GM18861 (cell line): ENCODE data around the gene ARFIP1.

ENCODE experiments used
- ATAC-seq: cut with Tn5 transposase; IDR thresholded peaks from one replicate; pipeline ENCODE4 v1.9.1; 2021; ENCODE audit not compliant: unreplicated experiment

ARFIP1 gene

DNA sequence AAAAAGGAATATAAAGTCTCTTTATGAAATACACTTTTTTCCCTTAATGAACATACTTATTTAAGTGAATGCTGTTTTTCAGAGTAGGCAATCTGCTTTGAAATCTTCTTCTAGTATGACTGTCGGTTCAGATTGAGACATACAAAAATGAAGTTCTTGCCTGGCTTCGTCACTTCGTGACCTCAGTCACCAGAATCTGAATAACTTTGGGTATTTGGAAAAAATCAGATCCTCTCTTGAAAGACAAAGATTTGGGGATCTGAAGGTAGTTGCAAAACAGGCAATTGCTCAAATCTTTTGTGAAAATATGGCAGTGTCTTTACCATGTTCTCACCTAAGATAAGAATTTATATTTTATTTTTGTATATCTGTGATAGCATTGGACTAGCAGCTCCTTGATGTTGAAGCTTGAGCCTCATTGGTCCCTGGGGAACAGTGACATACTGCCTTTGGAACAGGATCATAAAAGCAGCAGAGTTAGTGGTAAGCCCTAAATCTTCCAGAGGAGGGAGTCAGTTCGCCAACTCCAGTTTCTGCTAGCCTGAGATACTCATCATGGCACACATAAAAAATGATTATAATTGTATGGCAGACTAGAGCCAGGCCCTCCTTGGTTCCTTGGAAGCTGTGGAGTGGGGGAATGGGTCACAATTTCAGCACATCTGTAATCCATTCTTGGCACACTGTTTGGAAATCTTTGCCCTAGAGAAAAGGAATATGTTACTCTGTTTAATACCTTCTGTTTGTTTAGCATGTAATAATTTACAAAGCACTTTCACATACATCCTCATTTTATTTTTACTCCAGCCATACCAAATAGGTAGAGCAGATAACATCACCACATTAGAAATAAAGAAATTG lies 5.0 kb downstream of the ARFIP1 start:
- ATAC-seq = no peak

GRCh38 chr4:152785639-152786615 lies 6.2 kb downstream of the ARFIP1 start:
- ATAC-seq = no peak

GRCh38 chr4:152786627-152787026 lies 6.9 kb downstream of the ARFIP1 start:
- ATAC-seq = no peak

- no peak for ATAC-seq
Measured at GRCh38 chr4:152795891-152796290, 16.1 kb downstream of the ARFIP1 start.

DNA sequence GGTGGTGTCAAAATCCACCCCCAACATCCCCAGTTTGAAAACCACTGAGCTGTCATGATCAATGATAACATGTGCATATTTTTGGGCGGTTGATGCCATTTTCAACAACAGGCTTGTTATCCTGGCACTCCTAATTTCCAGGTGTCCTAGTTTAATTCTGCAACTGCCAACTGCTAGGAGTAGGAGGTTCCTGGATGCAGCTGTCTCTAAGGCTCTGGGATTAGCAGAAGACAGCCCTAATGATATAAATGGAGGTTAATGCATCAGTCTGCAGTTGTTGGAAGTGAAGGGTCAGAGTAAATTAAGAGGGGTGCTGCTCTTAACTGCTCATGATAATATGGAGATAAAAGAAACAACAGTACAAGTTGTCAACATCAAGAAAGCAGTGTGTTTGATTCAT lies 23.8 kb downstream of the ARFIP1 start:
- ATAC-seq = no peak

DNA sequence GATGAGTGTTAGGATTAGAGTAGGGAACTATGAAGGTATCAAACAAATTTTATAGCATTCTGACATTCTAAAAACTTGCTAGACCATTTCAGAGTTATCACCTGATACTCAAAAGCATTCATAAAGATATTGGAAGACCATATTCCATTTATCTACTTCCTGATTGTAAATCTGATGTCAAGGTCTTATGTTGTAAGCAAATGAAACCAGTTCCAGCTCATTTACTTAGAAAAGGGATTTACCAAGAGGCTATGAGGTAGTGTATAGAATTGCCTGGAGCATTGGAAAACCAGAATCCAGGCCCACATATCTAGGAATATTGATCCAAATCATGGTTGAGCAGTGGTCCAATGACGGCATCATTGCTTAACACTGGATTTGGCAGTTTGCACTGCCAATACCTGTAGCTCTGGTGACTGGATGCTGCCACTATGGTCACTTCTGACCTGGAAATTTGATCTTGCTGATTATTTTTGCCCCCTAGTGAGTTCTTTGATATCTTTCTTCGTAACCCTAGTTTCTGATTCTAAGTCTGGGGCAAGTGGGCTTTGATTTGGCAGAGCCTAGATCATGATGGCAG lies 25.4 kb downstream of the ARFIP1 start:
- ATAC-seq = no peak

- ATAC-seq = no peak
Measured at GRCh38 chr4:152805818-152806217, 26.1 kb downstream of the ARFIP1 start.

GRCh38 chr4:152806501-152807125 lies 26.9 kb downstream of the ARFIP1 start:
- no peak for ATAC-seq

GRCh38 chr4:152807294-152807829 lies 27.6 kb downstream of the ARFIP1 start:
- no peak for ATAC-seq

DNA sequence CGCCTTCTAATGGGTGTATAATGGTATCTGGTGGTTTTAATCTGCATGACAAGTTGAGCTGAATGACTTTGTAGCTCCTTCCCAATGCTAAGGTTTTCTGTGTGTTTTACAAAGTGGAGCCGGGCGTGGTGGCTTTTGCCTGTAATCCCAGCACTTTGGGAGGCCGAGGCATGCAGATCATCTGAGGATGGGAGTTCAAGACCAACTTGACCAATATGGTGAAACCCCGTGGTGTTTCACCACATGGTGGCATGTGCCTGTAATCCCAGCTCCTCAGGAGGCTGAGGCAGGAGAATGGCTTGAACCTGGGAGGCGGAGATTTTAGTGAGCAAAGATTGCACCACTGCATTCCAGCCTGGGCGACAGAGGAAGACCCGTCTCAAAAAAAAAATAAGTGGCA lies 28.9 kb downstream of the ARFIP1 start:
- no peak for ATAC-seq

GRCh38 chr4:152810715-152811287 lies 31.0 kb downstream of the ARFIP1 start:
- no peak for ATAC-seq

DNA sequence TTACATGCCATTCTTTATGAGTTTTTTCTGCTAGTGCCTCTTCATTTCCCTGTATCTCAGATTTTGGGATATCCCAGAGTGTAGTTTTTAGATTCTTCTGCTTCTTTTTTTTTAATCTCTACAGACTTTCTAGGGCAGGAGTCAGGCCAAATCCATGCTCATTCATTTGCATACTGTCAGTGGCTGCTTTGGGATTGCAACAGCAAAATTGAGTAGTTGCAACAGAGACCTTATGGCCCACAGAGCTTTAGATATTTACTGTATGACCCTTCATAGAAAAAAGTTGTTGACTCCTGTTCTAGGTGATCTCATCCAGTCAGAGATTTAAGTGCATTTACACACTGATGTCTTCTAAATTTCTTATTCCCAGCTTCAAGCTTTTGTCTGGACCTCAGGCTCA lies 35.3 kb downstream of the ARFIP1 start:
- no peak for ATAC-seq

- ATAC-seq = no peak
Measured at GRCh38 chr4:152817331-152817730, 37.6 kb downstream of the ARFIP1 start.

DNA sequence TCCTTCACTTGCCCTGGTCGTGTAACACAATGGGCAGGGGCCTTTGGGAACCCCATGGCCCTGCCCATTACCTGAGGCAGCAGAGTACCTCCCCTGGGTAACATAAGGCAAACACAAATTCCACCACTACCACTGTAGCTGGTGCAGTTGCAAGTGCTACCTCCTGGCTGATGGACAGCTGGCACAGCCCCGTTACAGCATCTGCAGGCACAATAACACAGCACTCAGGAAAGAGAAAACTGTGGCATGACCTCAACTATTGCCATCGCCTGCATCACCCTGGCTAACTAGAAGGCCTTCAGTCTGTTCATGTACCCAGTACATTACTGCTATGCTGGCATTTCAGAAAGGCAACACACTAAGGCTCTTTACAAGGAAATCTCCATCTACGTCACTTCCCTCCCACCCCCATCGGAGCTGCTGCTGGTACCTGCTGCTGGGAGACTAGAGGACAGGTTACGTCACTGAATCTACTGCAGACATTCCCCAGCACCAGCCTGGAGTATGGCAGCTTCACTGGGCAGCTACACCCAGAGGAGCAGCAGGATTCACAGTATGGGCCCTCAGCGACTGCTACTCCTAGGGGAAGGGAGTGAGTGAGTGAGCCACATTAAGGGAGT lies 39.4 kb downstream of the ARFIP1 start:
- no peak for ATAC-seq

- ATAC-seq = no peak
Measured at GRCh38 chr4:152820073-152820472, 40.3 kb downstream of the ARFIP1 start.

DNA sequence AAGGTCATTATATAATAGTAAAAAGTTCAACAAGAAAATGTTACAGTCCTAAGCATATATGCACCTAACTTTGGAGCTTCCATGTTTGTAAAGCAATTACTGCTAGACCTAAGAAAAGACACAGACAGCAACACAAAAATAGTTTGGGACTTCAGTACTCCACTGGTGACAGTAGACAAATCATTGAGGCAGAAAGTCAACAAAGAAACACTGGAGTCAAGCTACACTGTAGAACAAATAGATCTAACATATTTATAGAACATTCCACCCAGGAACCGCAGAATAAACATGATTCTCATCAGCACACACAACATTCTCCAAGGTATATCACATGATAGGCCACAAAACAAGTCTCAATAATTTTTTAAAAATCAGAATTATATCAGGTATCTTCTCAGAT lies 42.6 kb downstream of the ARFIP1 start:
- ATAC-seq = no peak

DNA sequence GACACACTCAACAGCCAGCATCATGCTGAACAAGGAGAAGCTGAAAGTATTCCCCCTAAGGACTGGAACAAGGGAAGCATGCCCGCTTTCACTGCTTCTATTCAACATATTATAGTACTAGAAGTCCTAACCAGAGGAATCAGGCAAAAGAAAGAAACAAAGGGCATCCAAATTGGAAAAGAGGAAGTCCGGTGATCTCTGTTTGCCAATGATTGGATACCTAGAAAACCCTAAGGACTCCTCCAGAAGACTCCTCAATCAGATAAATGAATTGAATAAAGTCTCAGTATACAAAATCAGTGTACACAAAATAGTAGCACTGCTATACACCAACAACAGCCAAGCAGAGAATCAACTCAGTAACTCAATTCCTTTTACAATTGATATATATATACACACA lies 44.8 kb downstream of the ARFIP1 start:
- no peak for ATAC-seq

DNA sequence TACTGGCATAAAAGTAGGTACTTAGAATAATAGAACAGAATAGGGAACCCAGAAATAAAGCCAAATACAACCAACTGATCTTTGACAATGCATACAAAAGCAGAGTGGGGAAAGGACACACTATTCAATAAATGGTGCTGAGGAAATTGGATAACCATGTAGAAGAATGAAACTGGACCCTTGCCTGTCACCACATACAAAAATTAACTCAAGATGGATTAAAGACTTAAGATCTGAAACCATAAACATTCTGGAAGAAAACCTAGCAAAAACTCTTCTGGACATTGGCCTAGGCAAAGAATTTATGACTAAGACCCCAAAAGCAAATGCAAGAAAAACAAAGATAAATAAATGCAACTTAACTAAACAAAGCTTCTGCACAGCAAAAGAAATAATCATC lies 45.6 kb downstream of the ARFIP1 start:
- ATAC-seq = no peak

DNA sequence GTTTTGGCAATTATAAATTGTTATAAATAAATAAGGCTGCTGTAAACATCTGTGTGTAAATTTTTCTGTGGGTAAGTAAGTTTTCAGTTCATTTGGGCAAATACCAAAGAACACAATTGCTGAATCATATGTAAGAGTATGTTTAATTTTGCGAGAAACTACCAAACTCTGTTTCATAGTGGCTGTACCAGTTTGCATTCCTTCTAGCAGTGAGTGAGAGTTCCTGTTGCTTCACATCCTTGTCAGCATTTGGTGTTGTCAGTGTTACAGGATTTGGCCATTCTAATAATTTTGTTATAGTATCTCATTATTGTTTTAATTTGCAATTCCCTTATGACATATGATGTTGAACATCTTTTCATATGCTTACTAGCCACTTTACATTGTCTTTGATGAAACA lies 48.4 kb downstream of the ARFIP1 start:
- no peak for ATAC-seq

GRCh38 chr4:152831416-152831815 lies 51.7 kb downstream of the ARFIP1 start:
- ATAC-seq = no peak
